Gastroesophageal sphincter (tissue), 4 donors: Measurements from ENCODE around the gene MICALL2. TPM values are rescaled to one million over a fixed set of nuclear protein-coding genes. Genes with fewer than 3 reads are reported as not detected.
A peak's percentile ranks its signal among the peaks of the same experiment; 100 is the strongest.

Experiments used
- ATAC-seq: fragments of 150-250 bp; one replicate; pipeline ENCODE4 v1.9.1; 2016; ENCODE audit warnings: mild to moderate bottlenecking, moderate library complexity
- H3K27ac ChIP-seq, 4 donors: fragments of 200-600 bp; sonication (generic) in 3 of 4; 1 replicate in 3 of 4; 2 replicates in 1 of 4; pipeline ENCODE4 v1.5.1; 2016 to 2019
- H3K27me3 ChIP-seq: fragments of 200-600 bp; sonication (generic); one replicate; pipeline ENCODE4 v1.5.1; 2019
- H3K36me3 ChIP-seq, 2 donors: fragments of 200-600 bp; sonication (generic); one replicate each; pipeline ENCODE4 v1.5.1; 2019; ENCODE audit warnings: control low read depth in 1 of 2
- H3K4me1 ChIP-seq, 3 donors: fragments of 200-600 bp; sonication (generic); 1 replicate in 2 of 3; 2 replicates in 1 of 3; pipeline ENCODE4 v1.5.1; 2016 to 2019; ENCODE audit warnings: control low read depth in 2 of 3
- H3K4me3 ChIP-seq, 2 donors: fragments of 200-600 bp; sonication (generic); one replicate each; pipeline ENCODE4 v1.5.1; 2019; ENCODE audit warnings: mild to moderate bottlenecking in 1 of 2, moderate library complexity in 1 of 2
- H3K9me3 ChIP-seq, 3 donors: fragments of 200-600 bp; sonication (generic); one replicate each; pipeline ENCODE4 v1.5.1; 2017 to 2019; ENCODE audit warnings: control low read depth in 2 of 3
- CTCF ChIP-seq, 4 experiments: fragments of 200-600 bp in 2 of 4; fragments of 450-650 bp in 2 of 4; sonication (generic) in 1 of 4; IDR thresholded peaks; one replicate each; pipeline ENCODE4 v1.5.1; 2017 to 2019; ENCODE audit warnings: antibody characterized with exemption in 4 of 4, mild to moderate bottlenecking in 2 of 4, moderate library complexity in 2 of 4
- EP300 ChIP-seq: sonication (generic); formaldehyde crosslinking; IDR thresholded peaks from one replicate; pipeline ENCODE4 v1.6.1; 2017; ENCODE audit warnings: antibody characterized with exemption, mild to moderate bottlenecking
- POLR2A ChIP-seq, 2 donors: fragments of 450-650 bp; IDR thresholded peaks; one replicate each; pipeline ENCODE4 v1.6.1; 2017; ENCODE audit warnings: antibody characterized with exemption in 2 of 2, mild to moderate bottlenecking in 2 of 2, moderate library complexity in 1 of 2
- POLR2AphosphoS5 ChIP-seq: sonication (generic); formaldehyde crosslinking; IDR thresholded peaks from one replicate; pipeline ENCODE4 v1.6.1; 2017; ENCODE audit warnings: antibody characterized with exemption
- WGBS, 2 donors: methylation state at CpG; one replicate each; pipeline ENCODE4 v1.1.5; 2018; ENCODE audit warnings: low coverage in 1 of 2; 5-methylcytosine and 5-hydroxymethylcytosine counted together
- total RNA-seq, 4 donors: library from RNA; depleted of rRNA; stranded (reverse); fragments of >200 nt; gene quantifications; one replicate each; pipeline ENCODE4 v1.1.0, GENCODE V29; 2016

The MICALL2 gene
- total RNA-seq, 4 donors from 2014 or later, result 6.6 to 19.5 (median 15.0) TPM

DNA sequence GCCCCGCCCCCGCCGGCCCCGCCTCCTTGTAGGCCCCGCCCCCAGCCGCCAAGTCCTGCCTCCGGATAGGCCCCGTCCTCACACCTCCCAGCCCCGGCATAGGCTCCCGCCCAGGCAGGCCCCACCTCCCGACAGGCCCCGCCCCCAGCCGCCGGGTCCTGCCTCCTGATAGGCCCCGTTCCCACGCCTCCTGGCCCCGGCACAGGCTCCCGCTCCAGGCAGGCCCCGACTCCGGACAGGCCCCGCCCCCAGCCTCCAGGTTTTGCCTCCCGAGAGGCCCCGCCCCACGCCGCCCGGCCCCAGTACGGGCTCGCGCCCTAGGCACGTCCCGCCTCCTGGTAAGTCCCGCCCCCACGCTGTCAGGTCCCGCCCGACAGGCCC, 232 bp upstream of the MICALL2 start:
- H3K36me3 ChIP-seq, result no peaks in the 10 kb centered on the region
- peak; percentile 96 for ATAC-seq
- peak overlapping the region; percentile 60 to 87 (median 86) for H3K27ac ChIP-seq
- no peaks in the 10 kb centered on the region for H3K9me3 ChIP-seq
- WGBS, 2 donors, result 0% methylated on average over 4 of the region's 35 CpGs; no CpG with 5 or more reads in 1 of the 2 donors
- no peaks in the 10 kb centered on the region for H3K27me3 ChIP-seq
- no peak for TF ChIP-seq CTCF (IDR thresholded peaks at IDR 0.05)
- no peak for TF ChIP-seq POLR2AphosphoS5
- no peak for TF ChIP-seq EP300
- TF ChIP-seq POLR2A (IDR thresholded peaks at IDR 0.05), result no peak
- peak overlapping the region; percentile 64 to 92 for H3K4me3 ChIP-seq
- peaks cover 0 to 96% (median 49%) of the 10 kb centered on the region in 3 donors for H3K4me1 ChIP-seq

DNA sequence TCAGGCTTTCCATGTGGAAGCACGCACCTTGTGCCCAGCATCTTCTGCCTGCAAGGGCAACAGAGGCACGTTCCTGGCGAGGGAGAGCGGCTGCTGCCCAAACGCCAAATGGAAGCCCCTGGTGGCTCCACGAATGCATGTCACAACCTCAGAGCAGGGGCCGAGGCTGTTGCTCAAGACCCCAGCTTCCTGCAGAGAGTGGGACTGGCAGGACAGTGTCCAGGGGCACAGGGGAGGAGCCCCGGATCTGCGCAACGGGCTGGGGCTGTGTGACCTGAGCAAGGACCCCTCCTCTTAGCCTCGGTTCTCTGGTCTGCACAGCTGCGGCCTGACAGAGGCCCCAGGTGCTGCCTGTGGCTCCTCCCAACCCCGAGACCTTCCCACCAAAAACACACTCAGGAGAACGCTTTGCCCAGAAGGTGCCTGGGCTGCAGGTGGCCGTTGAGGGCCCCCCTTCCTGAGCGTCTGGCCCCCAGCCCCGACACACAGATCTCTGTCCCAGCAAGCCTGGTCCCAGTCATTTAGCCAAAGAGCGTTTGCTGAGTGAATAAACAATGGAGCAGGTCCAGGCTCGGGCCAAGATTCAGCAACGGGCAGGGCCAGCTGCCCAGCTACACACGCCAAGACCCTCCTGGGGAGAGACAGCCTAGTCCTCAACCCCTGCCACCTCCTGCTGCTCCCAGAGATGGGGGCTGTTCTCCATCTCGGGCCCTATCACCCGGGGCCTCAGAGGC, 1.2 kb downstream of the MICALL2 start:
- no peaks in the 10 kb centered on the region for H3K27me3 ChIP-seq
- no peak for ATAC-seq
- peak overlapping the region in 3 of 4 donors; percentile 83 to 87 (median 86) for H3K27ac ChIP-seq
- H3K4me3 ChIP-seq, result peak overlapping the region; percentile 64 to 92
- no peaks in the 10 kb centered on the region for H3K9me3 ChIP-seq
- 19% methylated on average over 3 of the region's 23 CpGs; no CpG with 5 or more reads in 1 of the 2 donors for WGBS, 2 donors
- no peak for TF ChIP-seq CTCF (IDR thresholded peaks at IDR 0.05)
- no peak for TF ChIP-seq POLR2A (IDR thresholded peaks at IDR 0.05)
- no peak for TF ChIP-seq POLR2AphosphoS5
- TF ChIP-seq EP300, result no peak
- no peaks in the 10 kb centered on the region for H3K36me3 ChIP-seq
- peaks cover 0 to 96% (median 49%) of the 10 kb centered on the region in 3 donors for H3K4me1 ChIP-seq

GRCh38 chr7:1457059-1457948, 2.0 kb downstream of the MICALL2 start:
- Histone ChIP-seq H3K36me3 (no peaks in the 10 kb centered on the region), H3K4me1 (peaks cover 0 to 96% (median 49%) of the 10 kb centered on the region in 3 donors), H3K27me3 (no peaks in the 10 kb centered on the region), H3K9me3 (no peaks in the 10 kb centered on the region), H3K4me3 (peak overlapping the region in 1 of 2 donors; percentile 92), H3K27ac (peak overlapping the region in 1 of 4 donors; percentile 83)
- WGBS, 2 donors, result 57 to 80% methylated on average over 1 to 6 of the region's 18 CpGs
- ATAC-seq, result no peak
- TF ChIP-seq CTCF (IDR thresholded peaks at IDR 0.05), result no peak
- TF ChIP-seq POLR2AphosphoS5, result no peak
- no peak for TF ChIP-seq POLR2A (IDR thresholded peaks at IDR 0.05)
- no peak for TF ChIP-seq EP300

GRCh38 chr7:1455955-1456354, 3.3 kb downstream of the MICALL2 start:
- Histone ChIP-seq H3K36me3 (no peaks in the 10 kb centered on the region), H3K4me3 (no peak overlapping the region), H3K4me1 (peaks cover 0 to 94% (median 41%) of the 10 kb centered on the region in 3 donors), H3K27ac (peak overlapping the region in 1 of 4 donors; percentile 59), H3K27me3 (no peaks in the 10 kb centered on the region), H3K9me3 (no peaks in the 10 kb centered on the region)
- 91 to 93% methylated on average over 6 to 8 of the region's 13 CpGs for WGBS, 2 donors
- ATAC-seq, result no peak
- TF ChIP-seq CTCF (IDR thresholded peaks at IDR 0.05), result no peak
- TF ChIP-seq EP300, result no peak
- no peak for TF ChIP-seq POLR2AphosphoS5
- TF ChIP-seq POLR2A (IDR thresholded peaks at IDR 0.05), result no peak
